Measurements from ENCODE around the gene GGT5.

The GGT5 gene

GRCh38 chr22:24181996-24182899 is 62.6 kb downstream of the GGT5 start:
- DNase-seq (ENCODE audit: low read depth): no peak

- DNase-seq (ENCODE audit: low read depth): no peak
Observed at GRCh38 chr22:24181088-24181995, 63.5 kb downstream of the GGT5 start, which contains the start of gene SUSD2. TSS of gene SUSD2 (plus strand) at chr22:24181487. CDS start at chr22:24181520, 33 bp downstream.

- DNase-seq (ENCODE audit: low read depth): no peak
Observed at GRCh38 chr22:24180316-24181087, 64.4 kb downstream of the GGT5 start.

DNA sequence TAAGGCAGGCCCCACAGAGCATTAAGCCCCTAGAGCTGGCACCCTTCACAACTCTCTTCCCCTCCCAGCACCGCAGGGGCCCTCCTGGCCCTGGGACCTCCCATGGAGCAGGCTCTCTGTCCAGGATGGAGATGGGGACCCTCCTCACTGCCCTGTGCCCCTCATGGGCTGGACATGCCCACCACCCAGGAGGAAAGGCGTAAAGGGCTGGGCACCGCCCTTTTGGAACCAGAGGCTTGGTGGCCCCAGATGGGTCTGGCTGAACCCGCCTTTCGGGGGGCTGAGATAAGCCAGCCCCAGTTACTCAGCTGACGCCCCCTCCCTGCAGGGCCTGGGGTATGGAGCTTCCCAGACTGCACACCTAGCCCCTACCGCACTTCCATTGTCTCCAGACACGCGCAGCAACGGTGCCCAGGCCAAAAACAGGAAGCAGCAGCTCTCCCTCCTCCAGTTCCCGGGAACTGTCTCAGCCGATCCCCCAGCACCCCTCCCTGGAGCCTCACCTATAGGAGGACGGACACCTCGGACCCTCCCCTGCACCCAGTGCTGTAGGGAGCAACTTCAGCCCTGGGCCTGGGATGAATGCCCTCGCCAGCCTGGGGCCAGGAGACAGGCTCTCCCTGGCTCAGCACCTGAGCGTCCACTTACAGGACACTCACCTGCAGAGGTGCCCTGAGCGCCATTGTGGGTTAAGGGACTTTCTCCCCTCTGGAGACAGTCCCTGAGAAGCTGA is 65.2 kb downstream of the GGT5 start:
- DNase-seq (ENCODE audit: low read depth): no peak

DNA sequence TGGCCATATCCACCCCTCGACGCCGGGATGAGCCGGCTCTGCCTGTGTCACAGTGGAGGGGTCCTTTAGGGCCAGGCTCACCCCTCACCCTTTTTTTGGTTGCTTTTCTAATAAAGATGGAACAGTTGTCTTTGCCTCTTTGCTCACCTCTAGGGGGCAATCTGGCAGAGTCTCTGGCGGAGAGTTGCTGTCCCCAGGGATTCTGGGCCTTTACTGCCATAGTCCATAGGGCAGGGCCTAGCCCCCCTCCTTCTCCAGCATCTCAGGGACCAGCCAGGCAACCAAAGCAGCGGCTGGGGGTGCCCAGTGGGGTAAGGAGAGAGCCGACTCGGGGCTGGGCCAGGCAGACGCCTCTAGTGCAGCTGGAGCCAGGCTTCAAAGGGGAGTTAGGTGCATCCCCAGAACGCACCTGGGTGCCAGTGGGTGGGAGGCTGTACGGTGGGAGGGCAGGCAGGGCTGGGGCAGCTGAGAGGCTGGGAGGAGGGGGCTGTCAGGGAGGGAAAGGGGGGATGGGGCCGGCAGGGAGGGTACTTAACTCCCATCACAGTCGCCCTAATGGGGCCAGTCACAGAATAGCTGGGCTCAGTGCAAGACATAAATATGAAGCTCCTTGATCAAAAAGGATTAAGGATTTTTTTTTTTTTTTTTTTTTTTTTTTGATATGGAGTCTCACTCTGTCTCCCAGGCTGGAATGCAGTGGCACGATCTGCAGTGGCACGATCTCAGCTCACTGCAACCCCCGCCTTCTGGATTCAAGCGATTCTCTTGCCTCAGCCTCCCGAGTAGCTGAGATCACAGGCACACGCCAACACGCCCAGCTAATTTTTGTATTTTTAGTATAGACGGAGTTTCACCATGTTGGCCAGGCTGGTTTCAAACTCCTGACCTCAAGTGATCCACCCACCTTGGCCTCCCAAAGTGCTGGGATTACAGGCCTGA is 66.1 kb downstream of the GGT5 start:
- no peak for DNase-seq (ENCODE audit: low read depth)

DNA sequence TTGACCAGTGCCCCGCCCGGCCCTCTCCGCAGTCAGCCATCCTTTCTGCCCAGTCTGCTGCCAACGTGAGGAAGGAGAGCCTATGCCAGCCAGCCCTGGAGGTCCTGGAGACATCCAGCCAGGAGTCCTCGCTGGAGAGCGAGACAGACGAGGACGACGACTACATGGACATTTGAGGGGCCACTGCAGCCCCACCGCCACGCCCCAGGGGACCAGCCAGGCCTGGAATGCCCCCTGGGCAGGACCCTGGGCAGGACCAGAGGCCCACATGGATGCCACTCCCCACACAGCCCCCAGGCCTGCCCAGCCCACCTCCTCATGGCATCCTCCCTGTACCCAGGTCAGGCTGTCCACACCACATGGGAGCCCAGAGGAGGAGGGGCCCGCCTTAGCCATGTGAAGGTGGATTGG is 66.9 kb downstream of the GGT5 start:
- no peak for DNase-seq (ENCODE audit: low read depth)

DNA sequence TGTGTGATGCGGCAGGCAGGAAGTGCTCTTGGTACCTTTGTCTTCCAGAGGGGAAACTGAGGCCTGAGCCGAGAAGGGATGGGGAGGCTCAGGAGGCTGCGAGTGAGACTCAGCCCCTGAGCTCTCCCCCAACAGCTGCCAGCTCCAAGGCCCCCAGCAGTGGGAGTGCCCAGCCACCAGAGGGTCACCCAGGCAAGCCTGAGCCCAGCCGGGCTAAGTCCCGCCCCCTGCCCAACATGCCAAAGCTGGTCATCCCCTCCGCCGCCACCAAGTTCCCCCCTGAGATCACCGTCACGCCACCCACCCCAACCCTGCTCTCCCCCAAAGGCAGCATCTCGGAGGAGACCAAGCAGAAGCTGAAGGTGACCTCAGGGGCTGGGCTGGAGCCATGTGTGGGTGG is 67.4 kb downstream of the GGT5 start:
- no peak for DNase-seq (ENCODE audit: low read depth)

DNA sequence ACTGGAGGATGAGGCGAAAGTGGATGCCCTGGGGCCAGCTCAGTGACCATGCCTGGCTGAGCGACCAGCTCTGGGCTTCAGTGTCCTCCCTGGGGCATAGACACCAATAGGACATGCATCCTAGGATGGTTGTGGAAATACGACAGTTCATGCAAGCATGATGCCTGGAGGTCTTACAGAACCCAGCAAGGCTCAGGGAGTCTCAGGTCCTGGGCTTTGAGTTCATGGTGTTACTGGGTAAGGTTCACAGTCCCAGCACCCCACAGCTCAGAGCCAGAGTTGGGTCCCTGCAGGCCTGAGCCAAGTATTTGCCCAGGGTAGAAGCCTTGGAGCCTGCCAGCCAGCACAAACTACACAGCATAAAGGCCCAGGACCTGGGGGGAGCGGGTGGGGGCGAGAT is 67.8 kb downstream of the GGT5 start:
- no peak for DNase-seq (ENCODE audit: low read depth)

DNA sequence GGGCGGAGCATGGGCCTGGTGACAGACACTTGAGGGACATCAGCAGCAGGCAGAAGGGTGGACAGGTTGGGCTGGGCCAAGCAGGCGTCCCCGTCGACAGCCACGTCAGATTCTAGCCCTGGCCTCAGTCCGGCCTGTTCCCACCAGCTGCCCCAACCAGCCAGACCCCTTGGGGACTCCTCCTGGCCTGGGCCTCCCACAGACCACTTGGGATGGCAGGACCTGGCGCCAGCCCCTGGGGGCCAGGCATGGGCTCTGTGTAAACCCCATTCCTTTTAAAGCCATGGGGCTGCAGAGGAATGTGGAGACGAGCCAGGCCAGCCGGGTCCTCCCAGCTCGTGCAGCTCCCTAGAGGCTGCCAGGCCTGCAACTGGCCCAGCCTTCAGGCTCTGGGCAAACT is 68.3 kb downstream of the GGT5 start:
- no peak for DNase-seq (ENCODE audit: low read depth)

DNA sequence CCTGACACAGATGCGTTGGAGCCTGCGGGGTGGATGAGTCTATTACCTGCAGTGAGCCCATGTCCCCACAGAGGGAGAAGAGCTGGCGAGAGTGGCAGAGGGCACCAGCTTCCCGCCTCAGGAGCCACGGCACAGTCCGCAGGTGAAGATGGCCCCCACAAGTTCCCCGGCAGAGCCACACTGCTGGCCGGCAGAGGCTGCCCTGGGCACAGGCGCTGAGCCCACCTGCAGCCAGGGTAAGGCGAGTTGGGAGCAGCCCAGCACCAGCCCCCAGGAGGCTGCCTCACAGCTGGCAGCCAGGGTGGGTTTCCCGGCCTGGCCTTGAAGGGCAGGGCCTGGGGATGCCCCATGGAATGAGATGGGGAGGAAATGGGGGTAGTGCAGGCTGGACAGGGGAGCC is 68.8 kb downstream of the GGT5 start:
- DNase-seq (ENCODE audit: low read depth): no peak

DNA sequence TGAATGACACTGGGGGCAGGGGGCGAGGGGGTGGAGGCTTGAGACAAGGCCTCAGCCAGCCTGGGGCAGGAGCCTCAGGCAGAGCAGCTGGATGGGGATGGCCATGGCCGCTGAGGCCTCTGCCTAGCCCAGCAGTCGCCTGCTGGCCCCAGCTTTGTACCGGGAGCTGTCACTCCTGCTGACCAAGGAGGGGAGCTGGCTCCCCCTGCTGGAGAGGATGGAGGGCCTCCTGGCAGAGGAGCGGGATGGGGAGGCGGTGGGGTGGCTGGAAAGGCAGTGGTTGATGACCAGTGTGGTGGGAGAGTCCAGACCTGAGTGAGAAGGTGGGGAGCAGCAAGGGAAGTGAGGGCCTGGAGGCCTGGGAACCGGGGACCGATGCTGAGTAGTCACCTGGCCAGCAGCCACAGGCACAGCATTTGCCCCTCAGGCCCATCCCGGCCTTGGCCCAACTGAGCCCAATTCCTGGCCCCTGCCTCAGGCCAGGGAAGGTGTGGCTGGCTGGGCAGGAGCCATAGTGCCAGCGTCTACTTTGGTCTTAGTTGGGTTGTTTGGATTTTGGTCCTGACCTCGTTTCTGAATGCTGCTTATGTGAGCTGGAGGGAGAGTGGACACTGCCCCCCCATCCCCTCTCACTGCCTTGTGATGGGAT is 69.6 kb downstream of the GGT5 start:
- peak; percentile 37 for DNase-seq (ENCODE audit: low read depth)

DNA sequence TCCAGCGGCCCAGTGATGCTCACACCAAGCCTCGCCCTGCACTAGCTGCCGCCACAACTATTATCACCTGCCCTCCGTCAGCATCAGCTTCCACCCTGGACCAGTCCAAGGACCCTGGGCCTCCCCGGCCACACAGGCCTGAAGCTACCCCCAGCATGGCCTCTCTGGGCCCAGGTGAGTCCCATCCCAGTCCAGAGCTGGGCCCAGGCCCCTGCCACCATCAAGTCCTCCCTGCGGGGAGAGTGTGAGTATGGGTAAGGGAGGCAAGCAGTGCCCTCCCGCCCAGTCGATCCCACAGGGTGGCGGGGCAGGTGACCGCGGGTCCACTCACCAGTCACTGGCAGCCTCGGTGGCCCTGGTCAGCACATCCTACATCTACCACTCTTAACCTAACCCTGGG is 73.1 kb downstream of the GGT5 start:
- DNase-seq (ENCODE audit: low read depth): no peak

GRCh38 chr22:24170632-24171031 is 74.2 kb downstream of the GGT5 start:
- no peak for DNase-seq (ENCODE audit: low read depth)

DNA sequence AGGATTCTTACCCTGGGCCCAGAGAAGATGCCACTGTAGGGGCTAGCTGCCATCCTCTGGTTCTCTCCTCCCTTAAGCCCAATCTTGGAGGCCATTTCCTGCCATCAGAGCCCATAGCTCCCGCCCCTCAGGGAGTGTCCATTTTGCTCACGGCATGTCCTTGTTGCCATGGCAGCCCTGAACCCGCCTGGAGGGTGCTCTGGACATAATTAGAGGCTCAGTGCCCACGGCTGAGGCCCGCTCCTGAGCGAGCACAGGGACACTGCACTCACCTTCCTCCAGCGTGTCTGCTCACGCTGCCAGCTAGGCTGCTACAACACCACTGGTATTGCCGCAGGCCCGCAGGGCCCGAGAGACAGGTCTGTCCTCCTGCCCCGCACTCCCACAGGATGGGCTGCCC is 74.7 kb downstream of the GGT5 start:
- DNase-seq (ENCODE audit: low read depth): no peak
